Embryonic facial prominence (tissue), 1 donor: ENCODE results near the gene PHLPP2.
"Not testable (repeated sequence)": the region's sequence is repeated elsewhere in the genome, so short reads cannot be mapped to it uniquely, and the experiment has no call there.

ENCODE experiments used
- DNase-seq: peaks from one replicate; pipeline ENCODE4 v3.0.0-alpha.2; 2016; ENCODE audit errors: extremely low spot score

PHLPP2 gene

DNA sequence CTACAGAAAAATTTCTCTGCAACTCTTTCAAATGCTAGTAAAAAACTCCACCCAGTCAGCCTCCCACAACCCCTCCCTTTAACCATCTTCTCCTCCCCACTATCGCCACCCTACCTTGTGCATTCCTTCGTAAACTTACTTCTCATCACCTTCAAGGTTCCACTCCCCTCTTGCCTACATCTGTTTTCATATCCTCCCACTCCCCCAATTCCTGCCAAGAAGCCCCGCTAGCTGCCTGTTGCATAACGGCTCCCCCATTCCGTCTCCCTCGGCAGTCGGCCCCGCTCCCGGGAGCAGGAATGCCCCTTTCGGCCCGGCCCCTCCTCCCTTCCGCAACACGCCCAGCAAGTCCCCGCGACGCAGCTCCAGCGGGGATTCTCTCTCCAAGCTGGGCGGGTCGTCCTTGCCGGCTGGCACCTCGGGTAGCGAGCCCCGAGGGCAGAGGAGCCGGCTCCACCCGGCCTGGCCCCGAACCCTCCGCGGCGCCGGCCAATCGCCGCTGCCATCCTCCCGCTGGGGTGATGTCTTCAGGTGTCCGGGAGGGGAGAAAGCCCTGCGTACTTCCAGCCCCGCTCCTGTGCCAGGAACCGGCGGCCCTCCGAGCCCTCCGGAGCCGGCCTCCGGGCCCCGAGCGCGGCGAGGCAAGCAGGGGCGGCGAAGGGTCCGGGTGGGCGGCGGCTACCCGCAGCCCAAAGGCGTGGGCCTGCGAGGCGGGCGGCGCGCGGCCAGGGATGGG is 1.5 kb downstream of the PHLPP2 start:
- peak; percentile 35 for DNase-seq

GRCh38 chr16:71721066-71721740 is 3.3 kb downstream of the PHLPP2 start:
- DNase-seq = no peak

GRCh38 chr16:71712501-71712900 is 12.0 kb downstream of the PHLPP2 start:
- DNase-seq = no peak

GRCh38 chr16:71711789-71712188 is 12.7 kb downstream of the PHLPP2 start:
- no peak for DNase-seq

- no peak for DNase-seq
These were observed 15.2 kb downstream of the PHLPP2 start for GRCh38 chr16:71709229-71709781.

GRCh38 chr16:71708696-71709095 is 15.8 kb downstream of the PHLPP2 start:
- DNase-seq = no peak

DNA sequence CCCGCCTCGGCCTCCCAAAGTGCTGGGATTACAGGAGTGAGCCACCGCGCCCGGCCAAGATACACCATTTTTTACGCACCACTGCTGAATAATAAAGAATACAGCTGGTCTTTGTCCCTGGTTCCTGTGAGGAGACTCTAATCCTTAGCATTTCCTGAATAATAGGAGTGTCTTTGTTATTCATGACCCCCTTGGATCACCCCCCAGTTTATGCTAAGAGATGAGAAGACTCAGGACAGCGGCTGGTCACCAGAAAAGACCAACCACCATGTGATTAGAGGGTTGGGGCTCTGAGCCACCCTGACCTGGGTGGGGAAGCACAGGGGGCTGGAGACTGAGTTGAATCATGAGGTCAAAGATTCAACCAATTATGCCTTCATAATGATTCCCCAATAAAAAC is 17.3 kb downstream of the PHLPP2 start:
- DNase-seq = no peak

DNA sequence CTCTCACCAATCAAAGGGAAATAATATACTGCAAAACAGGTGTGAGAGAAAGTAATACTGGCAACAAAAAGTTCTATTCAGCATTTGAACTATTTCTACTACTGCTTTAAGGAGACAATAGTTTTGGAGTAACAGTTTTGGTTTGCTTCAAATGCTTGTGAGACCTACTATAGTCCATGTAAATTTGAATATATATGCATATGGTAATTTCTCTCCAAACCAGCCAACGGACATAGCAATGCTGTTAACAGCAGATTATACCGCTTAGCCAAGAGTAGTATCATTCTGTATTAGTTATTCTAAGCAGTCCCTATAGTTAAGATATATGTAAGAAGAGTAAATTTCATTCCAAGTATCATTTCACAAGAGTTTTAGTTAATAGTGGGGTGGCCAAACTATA is 18.5 kb downstream of the PHLPP2 start:
- no peak for DNase-seq

- DNase-seq = no peak
These were observed 21.2 kb downstream of the PHLPP2 start for GRCh38 chr16:71703333-71703732.

DNA sequence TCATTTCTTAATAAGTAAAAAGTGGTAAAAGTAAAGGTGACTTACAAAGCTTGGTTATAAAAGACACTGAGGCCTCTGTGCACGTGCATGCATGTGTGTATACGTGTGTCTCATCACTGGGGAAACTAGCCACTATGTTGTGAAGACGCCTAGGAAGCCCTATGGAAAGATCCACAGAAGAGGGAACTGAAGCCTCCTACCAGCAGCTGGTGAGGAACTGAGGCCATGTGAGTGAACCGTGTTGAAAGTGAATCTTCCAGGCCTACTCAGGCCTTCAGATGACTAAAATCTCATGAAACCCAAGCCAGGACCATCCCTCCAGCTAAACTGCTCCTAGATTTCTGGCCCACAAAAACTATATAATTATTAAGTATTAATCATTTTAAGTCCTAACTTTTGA is 23.7 kb downstream of the PHLPP2 start:
- no peak for DNase-seq

DNA sequence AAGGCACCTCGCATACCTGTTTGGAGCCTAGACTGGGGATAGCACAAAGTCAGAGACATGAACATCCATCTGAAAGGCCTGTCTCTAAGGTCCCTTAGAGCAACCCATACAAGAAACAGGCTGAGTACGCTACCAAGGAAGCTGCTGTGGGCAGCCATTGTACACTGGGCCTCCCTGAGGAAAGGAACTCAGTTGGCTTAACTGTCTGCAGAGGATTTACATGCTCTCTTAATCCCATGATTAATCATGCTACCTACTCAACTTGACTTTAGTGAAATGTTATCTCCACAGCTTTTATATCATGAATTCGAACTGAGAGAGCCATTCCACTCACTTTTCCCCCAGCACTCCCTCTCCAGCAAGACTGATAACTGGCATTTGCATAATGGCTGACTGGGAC is 26.0 kb downstream of the PHLPP2 start:
- no peak for DNase-seq

GRCh38 chr16:71693164-71693563 is 31.3 kb downstream of the PHLPP2 start:
- no peak for DNase-seq

- DNase-seq = no peak
These were observed 34.6 kb downstream of the PHLPP2 start for GRCh38 chr16:71689901-71690300.

- DNase-seq = no peak
These were observed 36.6 kb downstream of the PHLPP2 start for GRCh38 chr16:71687861-71688260.

- DNase-seq = not testable (repeated sequence)
These were observed 40.2 kb downstream of the PHLPP2 start for GRCh38 chr16:71684280-71684679.

- DNase-seq = no peak
These were observed 43.1 kb downstream of the PHLPP2 start for GRCh38 chr16:71681360-71681759.

GRCh38 chr16:71676236-71676635 is 48.3 kb downstream of the PHLPP2 start:
- DNase-seq = no peak

DNA sequence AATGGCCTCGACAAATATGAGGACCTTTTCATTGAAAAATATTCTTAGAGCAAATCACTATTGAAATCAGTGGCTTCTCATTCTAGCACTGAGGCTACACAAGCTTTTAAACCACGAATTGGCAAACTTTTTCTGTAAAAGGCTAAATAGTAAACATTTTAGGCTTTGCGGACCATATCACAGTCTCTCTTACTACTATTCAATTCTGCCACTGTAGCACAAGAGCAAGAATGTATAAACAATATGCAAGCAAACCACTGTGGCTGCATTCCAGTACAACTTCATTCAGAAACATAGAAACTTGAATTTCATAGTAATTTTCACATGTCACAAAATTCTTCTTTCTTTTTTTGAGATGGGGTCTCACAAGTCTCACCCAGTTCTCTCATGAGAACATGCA is 49.1 kb downstream of the PHLPP2 start:
- no peak for DNase-seq

- DNase-seq = no peak
These were observed 50.3 kb downstream of the PHLPP2 start for GRCh38 chr16:71674229-71674628.

DNA sequence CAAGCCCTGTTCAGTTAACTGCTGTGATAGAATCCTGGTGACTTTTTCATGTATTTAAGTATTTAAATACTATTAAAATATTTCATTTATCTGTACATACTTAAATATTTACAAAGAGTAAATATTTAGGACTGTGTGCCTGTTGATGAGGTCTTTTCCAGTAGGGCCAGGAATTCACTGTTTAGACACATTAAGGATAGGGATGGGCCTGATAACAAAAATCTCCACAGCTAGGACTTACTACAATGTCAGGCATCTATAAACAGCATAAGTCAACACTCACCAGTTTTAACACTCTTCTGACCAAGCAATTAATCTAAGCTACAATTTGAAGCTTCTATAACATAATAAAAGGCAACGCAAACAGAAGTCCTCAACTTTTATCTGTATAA is 50.9 kb downstream of the PHLPP2 start:
- no peak for DNase-seq

DNA sequence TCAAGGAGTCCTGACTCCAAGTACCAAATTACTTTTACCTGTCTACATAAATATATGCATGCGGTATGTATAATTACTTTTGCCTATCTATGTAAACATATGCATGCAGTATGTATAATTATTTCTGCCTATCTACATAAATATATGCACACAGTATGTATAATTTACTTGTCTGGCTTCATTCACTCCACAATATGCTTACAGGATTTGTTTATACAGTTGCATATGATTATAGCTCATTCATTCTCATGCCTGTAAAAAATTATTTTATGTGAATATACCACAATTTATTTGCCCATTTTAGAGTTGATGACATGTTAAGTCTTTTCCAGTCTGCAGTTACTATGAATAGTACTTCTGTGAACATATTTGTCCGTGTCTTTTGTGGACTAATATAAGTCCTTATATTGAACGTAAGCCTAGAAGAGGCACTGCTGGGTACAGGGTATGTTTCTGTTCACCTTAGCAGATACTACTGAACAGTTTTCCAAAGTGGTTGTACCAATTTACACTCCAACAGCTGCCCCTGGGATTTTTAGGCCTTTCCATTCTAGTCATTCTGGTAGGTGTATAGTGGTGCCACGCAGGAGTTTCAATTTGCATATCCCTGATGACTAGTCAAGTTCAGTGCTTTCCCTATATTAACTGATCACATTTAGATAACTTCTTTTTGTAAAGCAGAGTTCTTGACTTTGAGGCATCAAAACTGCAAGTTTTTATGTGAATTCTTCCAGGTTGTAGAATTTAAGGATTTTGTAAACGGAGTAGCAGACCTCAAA is 51.5 kb downstream of the PHLPP2 start:
- no peak for DNase-seq

- no peak for DNase-seq
These were observed 52.4 kb downstream of the PHLPP2 start for GRCh38 chr16:71672125-71672524.
